NCI-H2081 treated with DMSO at 0.1 percent for 48 hours (cell line): Measurements from ENCODE around the gene DNASE1L2.

Experiments used
- DNase-seq: peaks from one replicate; lab custom pipeline; 2025; lab: John Stamatoyannopoulos, UW

Gene DNASE1L2

GRCh38 chr16:2226245-2226793 lies 9.9 kb upstream of the DNASE1L2 start:
- DNase-seq: no peak

- no peak for DNase-seq
These were observed 9.3 kb upstream of the DNASE1L2 start for GRCh38 chr16:2226918-2227317.

- no peak for DNase-seq
These were observed 8.0 kb upstream of the DNASE1L2 start for GRCh38 chr16:2228161-2228824.

GRCh38 chr16:2229091-2229490 lies 7.2 kb upstream of the DNASE1L2 start:
- no peak for DNase-seq

GRCh38 chr16:2229632-2230250 lies 6.5 kb upstream of the DNASE1L2 start:
- no peak for DNase-seq

- no peak for DNase-seq
These were observed 5.9 kb upstream of the DNASE1L2 start for GRCh38 chr16:2230376-2230775.

GRCh38 chr16:2231016-2231931 lies 5.0 kb upstream of the DNASE1L2 start:
- no peak for DNase-seq

GRCh38 chr16:2232094-2232990 lies 3.9 kb upstream of the DNASE1L2 start:
- no peak for DNase-seq

GRCh38 chr16:2233046-2233775 lies 3.0 kb upstream of the DNASE1L2 start:
- no peak for DNase-seq

- DNase-seq: no peak
These were observed 2.1 kb upstream of the DNASE1L2 start for GRCh38 chr16:2233872-2234812.

GRCh38 chr16:2234813-2235170 lies 1.5 kb upstream of the DNASE1L2 start:
- no peak for DNase-seq

- no peak for DNase-seq
These were observed 1.0 kb upstream of the DNASE1L2 start for GRCh38 chr16:2235234-2235651.

GRCh38 chr16:2235695-2236336 lies 428 bp upstream of the DNASE1L2 start:
- no peak for DNase-seq

- no peak for DNase-seq
These were observed 848 bp downstream of the DNASE1L2 start for GRCh38 chr16:2237102-2237482.

- no peak for DNase-seq
These were observed 1.4 kb downstream of the DNASE1L2 start for GRCh38 chr16:2237493-2238149.

- no peak for DNase-seq
These were observed 2.0 kb downstream of the DNASE1L2 start for GRCh38 chr16:2238150-2238837.

GRCh38 chr16:2238838-2239675 lies 2.8 kb downstream of the DNASE1L2 start:
- no peak for DNase-seq
